Measurements from ENCODE around the gene PTPRO.

Gene PTPRO

DNA sequence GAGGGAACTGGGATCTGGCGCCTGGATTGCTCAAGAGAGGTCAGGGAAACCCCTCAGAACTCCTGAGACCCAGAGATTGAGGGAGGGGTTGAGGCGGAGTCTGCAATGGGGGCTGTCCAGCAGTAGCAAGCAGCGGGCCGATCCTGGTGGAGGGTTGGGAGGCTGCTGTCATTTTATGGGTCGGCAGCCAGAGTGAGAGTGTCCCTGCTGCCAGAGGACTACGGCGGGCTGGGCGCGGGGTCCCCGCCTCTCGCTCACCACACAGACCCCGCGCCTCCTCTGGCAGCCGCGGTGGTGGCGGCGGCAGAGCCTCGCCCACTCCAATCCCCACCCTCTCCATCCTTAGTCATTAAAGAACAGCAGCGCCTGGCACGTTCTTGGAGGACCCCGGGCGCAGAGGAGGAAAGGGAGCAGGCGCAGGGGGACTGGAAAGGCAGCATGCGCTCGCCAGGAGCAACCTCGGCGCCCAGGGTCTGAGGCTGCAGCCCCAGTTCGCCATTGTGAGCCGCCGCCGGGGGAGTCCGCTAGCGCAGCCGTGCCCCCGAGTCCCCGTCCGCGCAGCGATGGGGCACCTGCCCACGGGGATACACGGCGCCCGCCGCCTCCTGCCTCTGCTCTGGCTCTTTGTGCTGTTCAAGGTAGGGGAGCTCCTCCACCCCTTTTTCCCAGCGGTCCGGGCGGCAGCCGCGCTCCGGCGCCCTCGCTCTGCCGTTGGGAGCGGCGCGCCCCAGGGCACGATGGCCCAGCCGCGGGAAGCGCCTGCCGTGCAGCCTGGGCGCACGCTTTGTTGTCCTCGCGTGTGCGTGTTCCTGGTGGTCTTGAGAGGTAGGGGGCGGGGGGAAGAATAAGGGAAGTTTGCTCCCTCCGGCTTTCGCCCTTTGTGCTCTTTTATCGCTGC lies at the start of gene PTPRO:
PTPRO (plus strand) TSS at position 345 of the 898 bp plus-strand sequence.
- Histone ChIP-seq H3K27ac (ENCODE audit: low read length) (no peak within 1 kb of the TSS), H3K27me3 (ENCODE audit: control insufficient read depth in 1 of 2, insufficient read depth in 2 of 2, low read length in 2 of 2) (peaks cover 12 to 26% of the 10 kb centered on the region in 2 donors), H3K9ac (ENCODE audit: low read length in 2 of 2) (no peak within 1 kb of the TSS), H3K4me1 (ENCODE audit: control insufficient read depth, insufficient read depth, low read length) (no peaks in the 10 kb centered on the region), H3K9me3 (ENCODE audit: control insufficient read depth in 2 of 2, low read length in 2 of 2) (no peaks in the 10 kb centered on the region), H3K4me3 (ENCODE audit: low read length in 2 of 2) (peak within 1 kb of the TSS; percentile 59 to 61), H3K36me3 (ENCODE audit: control insufficient read depth in 2 of 2, insufficient read depth in 2 of 2, low read length in 2 of 2) (no peaks in the 10 kb centered on the region)

GRCh38 chr12:15273896-15274295 lies 48.4 kb upstream of the PTPRO start:
- no peaks in the 10 kb centered on the region for H3K36me3 ChIP-seq (ENCODE audit: control insufficient read depth in 2 of 2, insufficient read depth in 2 of 2, low read length in 2 of 2)
- H3K9ac ChIP-seq (ENCODE audit: low read length in 2 of 2): no peak overlapping the region
- H3K4me1 ChIP-seq (ENCODE audit: control insufficient read depth, insufficient read depth, low read length): peaks cover 6% of the 10 kb centered on the region
- no peaks in the 10 kb centered on the region for H3K9me3 ChIP-seq (ENCODE audit: control insufficient read depth in 2 of 2, low read length in 2 of 2)
- H3K27me3 ChIP-seq (ENCODE audit: control insufficient read depth in 1 of 2, insufficient read depth in 2 of 2, low read length in 2 of 2): no peaks in the 10 kb centered on the region
- H3K27ac ChIP-seq (ENCODE audit: low read length): no peak overlapping the region
- no peak overlapping the region for H3K4me3 ChIP-seq (ENCODE audit: low read length in 2 of 2)

- no peak overlapping the region for H3K9ac ChIP-seq (ENCODE audit: low read length in 2 of 2)
- H3K9me3 ChIP-seq (ENCODE audit: control insufficient read depth in 2 of 2, low read length in 2 of 2): no peaks in the 10 kb centered on the region
- no peaks in the 10 kb centered on the region for H3K36me3 ChIP-seq (ENCODE audit: control insufficient read depth in 2 of 2, insufficient read depth in 2 of 2, low read length in 2 of 2)
- H3K27me3 ChIP-seq (ENCODE audit: control insufficient read depth in 1 of 2, insufficient read depth in 2 of 2, low read length in 2 of 2): no peaks in the 10 kb centered on the region
- H3K4me1 ChIP-seq (ENCODE audit: control insufficient read depth, insufficient read depth, low read length): peaks cover 12% of the 10 kb centered on the region
- H3K27ac ChIP-seq (ENCODE audit: low read length): no peak overlapping the region
- H3K4me3 ChIP-seq (ENCODE audit: low read length in 2 of 2): no peak overlapping the region
Observed at GRCh38 chr12:15274561-15274967, 47.7 kb upstream of the PTPRO start.

DNA sequence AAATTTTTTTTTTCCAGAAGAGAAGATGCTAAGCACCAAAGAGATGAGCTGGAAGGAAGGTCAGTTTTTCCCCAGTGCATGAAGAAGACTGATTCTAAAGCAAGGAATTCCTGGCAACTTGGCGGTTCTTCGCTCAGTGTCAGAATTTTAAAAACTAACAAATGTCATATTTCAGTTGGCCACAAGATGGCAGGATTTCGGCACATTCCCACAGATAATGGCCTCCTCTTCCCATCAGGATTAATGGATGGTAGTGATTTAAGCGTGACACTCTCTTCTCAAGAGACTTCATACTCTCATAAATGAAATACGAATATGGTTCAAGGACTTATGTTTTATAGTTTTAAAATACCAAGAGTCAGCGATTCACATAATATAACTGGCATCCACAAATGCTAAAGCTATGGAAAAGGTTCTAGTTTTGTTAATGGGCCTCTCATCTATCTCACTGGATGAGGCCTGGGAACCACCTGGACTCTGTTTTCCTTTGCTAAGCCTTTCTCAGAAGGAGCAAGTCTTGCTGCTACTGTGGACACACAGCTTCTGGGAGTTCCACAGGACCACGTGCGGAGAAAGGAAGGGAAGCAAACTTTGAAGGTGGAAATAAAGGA lies 46.1 kb upstream of the PTPRO start:
- peaks cover 14% of the 10 kb centered on the region for H3K4me1 ChIP-seq (ENCODE audit: control insufficient read depth, insufficient read depth, low read length)

DNA sequence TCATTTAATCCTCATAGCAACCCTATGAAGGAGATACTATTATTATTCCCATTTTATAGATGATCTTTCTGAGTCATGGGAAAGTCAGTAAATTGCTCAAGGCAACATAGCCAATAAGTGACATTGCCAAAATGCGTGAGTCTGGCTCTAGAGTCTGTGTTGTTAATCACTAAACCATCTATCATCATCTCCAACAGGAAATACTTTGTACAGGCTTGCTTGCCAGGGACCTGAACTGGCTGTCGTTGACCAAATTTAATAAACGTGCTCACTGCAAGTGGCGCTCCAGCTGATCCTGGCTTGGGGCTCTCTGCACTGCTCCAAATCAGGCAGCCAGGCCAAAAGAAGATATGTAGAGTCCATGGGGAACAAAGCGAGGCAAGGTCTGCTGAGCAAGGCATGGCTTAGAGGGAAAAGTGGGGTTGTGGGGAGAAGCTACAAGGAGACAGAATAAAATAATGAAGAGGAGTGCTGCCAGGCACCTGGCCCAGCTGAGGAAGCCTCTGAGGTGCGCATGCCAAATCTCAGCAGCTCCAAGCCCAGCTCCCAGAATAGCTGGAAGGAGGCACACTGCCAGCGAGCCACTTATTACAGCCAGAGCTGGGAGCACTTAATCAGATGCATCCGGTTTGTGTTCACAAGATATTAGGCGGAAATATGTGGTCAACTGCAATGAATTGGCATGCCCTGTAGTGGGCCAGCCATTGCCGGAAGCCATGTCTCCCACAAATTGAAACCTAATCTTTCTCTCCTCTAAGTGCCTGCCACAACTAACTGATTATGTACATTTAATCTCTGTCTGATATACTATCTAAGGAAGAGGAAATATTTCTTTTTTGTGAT lies 43.3 kb upstream of the PTPRO start:
- peaks cover 14% of the 10 kb centered on the region for H3K4me1 ChIP-seq (ENCODE audit: control insufficient read depth, insufficient read depth, low read length)
- no peak overlapping the region for H3K9ac ChIP-seq (ENCODE audit: low read length in 2 of 2)
- H3K9me3 ChIP-seq (ENCODE audit: control insufficient read depth in 2 of 2, low read length in 2 of 2): no peaks in the 10 kb centered on the region
- peak overlapping the region in 1 of 2 donors; percentile 16 for H3K4me3 ChIP-seq (ENCODE audit: low read length in 2 of 2)
- H3K36me3 ChIP-seq (ENCODE audit: control insufficient read depth in 2 of 2, insufficient read depth in 2 of 2, low read length in 2 of 2): no peaks in the 10 kb centered on the region
- no peaks in the 10 kb centered on the region for H3K27me3 ChIP-seq (ENCODE audit: control insufficient read depth in 1 of 2, insufficient read depth in 2 of 2, low read length in 2 of 2)
- H3K27ac ChIP-seq (ENCODE audit: low read length): peak overlapping the region; percentile 68

More for the DNA sequence above, 46.1 kb upstream of the PTPRO start:
- no peaks in the 10 kb centered on the region for H3K36me3 ChIP-seq (ENCODE audit: control insufficient read depth in 2 of 2, insufficient read depth in 2 of 2, low read length in 2 of 2)
- H3K27ac ChIP-seq (ENCODE audit: low read length): no peak overlapping the region
- no peak overlapping the region for H3K4me3 ChIP-seq (ENCODE audit: low read length in 2 of 2)
- no peaks in the 10 kb centered on the region for H3K27me3 ChIP-seq (ENCODE audit: control insufficient read depth in 1 of 2, insufficient read depth in 2 of 2, low read length in 2 of 2)
- H3K9me3 ChIP-seq (ENCODE audit: control insufficient read depth in 2 of 2, low read length in 2 of 2): no peaks in the 10 kb centered on the region
- H3K9ac ChIP-seq (ENCODE audit: low read length in 2 of 2): no peak overlapping the region

DNA sequence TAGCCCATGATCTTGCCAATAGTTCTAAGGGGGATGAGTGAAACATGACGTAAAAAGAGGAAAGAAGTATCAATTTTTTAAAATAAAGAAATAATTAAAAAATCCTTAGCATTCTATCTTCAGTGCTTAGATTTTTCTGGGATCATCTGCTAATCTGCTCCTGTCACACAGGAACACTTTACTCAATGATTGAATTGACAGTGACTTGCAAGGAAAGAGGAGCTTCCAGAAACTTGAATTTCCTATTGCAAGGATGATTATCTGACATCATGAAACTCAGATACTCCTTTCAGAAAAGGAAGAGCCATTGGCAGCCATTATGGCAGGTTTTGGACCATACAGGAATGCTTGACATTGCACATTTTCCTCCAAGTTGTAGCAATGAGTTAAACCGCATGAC lies 41.4 kb upstream of the PTPRO start:
- no peak overlapping the region for H3K9ac ChIP-seq (ENCODE audit: low read length in 2 of 2)
- H3K36me3 ChIP-seq (ENCODE audit: control insufficient read depth in 2 of 2, insufficient read depth in 2 of 2, low read length in 2 of 2): no peaks in the 10 kb centered on the region
- no peak overlapping the region for H3K4me3 ChIP-seq (ENCODE audit: low read length in 2 of 2)
- no peak overlapping the region for H3K27ac ChIP-seq (ENCODE audit: low read length)
- H3K9me3 ChIP-seq (ENCODE audit: control insufficient read depth in 2 of 2, low read length in 2 of 2): no peaks in the 10 kb centered on the region
- H3K4me1 ChIP-seq (ENCODE audit: control insufficient read depth, insufficient read depth, low read length): peaks cover 9% of the 10 kb centered on the region
- no peaks in the 10 kb centered on the region for H3K27me3 ChIP-seq (ENCODE audit: control insufficient read depth in 1 of 2, insufficient read depth in 2 of 2, low read length in 2 of 2)

GRCh38 chr12:15289192-15289591 lies 33.1 kb upstream of the PTPRO start:
- Histone ChIP-seq H3K4me3 (ENCODE audit: low read length in 2 of 2) (no peak overlapping the region), H3K4me1 (ENCODE audit: control insufficient read depth, insufficient read depth, low read length) (no peaks in the 10 kb centered on the region), H3K36me3 (ENCODE audit: control insufficient read depth in 2 of 2, insufficient read depth in 2 of 2, low read length in 2 of 2) (no peaks in the 10 kb centered on the region), H3K27ac (ENCODE audit: low read length) (no peak overlapping the region), H3K27me3 (ENCODE audit: control insufficient read depth in 1 of 2, insufficient read depth in 2 of 2, low read length in 2 of 2) (no peaks in the 10 kb centered on the region), H3K9ac (ENCODE audit: low read length in 2 of 2) (no peak overlapping the region), H3K9me3 (ENCODE audit: control insufficient read depth in 2 of 2, low read length in 2 of 2) (no peaks in the 10 kb centered on the region)

- no peak overlapping the region for H3K27ac ChIP-seq (ENCODE audit: low read length)
- no peaks in the 10 kb centered on the region for H3K36me3 ChIP-seq (ENCODE audit: control insufficient read depth in 2 of 2, insufficient read depth in 2 of 2, low read length in 2 of 2)
- H3K9ac ChIP-seq (ENCODE audit: low read length in 2 of 2): no peak overlapping the region
- H3K4me3 ChIP-seq (ENCODE audit: low read length in 2 of 2): no peak overlapping the region
- no peaks in the 10 kb centered on the region for H3K27me3 ChIP-seq (ENCODE audit: control insufficient read depth in 1 of 2, insufficient read depth in 2 of 2, low read length in 2 of 2)
- no peaks in the 10 kb centered on the region for H3K4me1 ChIP-seq (ENCODE audit: control insufficient read depth, insufficient read depth, low read length)
- no peaks in the 10 kb centered on the region for H3K9me3 ChIP-seq (ENCODE audit: control insufficient read depth in 2 of 2, low read length in 2 of 2)
Observed at GRCh38 chr12:15293731-15294130, 28.6 kb upstream of the PTPRO start.

- no peak overlapping the region for H3K4me3 ChIP-seq (ENCODE audit: low read length in 2 of 2)
- no peaks in the 10 kb centered on the region for H3K27me3 ChIP-seq (ENCODE audit: control insufficient read depth in 1 of 2, insufficient read depth in 2 of 2, low read length in 2 of 2)
- no peaks in the 10 kb centered on the region for H3K4me1 ChIP-seq (ENCODE audit: control insufficient read depth, insufficient read depth, low read length)
- H3K36me3 ChIP-seq (ENCODE audit: control insufficient read depth in 2 of 2, insufficient read depth in 2 of 2, low read length in 2 of 2): no peaks in the 10 kb centered on the region
- no peak overlapping the region for H3K9ac ChIP-seq (ENCODE audit: low read length in 2 of 2)
- H3K27ac ChIP-seq (ENCODE audit: low read length): no peak overlapping the region
- no peaks in the 10 kb centered on the region for H3K9me3 ChIP-seq (ENCODE audit: control insufficient read depth in 2 of 2, low read length in 2 of 2)
Observed at GRCh38 chr12:15299947-15300346, 22.4 kb upstream of the PTPRO start.

GRCh38 chr12:15304296-15304695 lies 18.0 kb upstream of the PTPRO start:
- Histone ChIP-seq H3K36me3 (ENCODE audit: control insufficient read depth in 2 of 2, insufficient read depth in 2 of 2, low read length in 2 of 2) (no peaks in the 10 kb centered on the region), H3K9ac (ENCODE audit: low read length in 2 of 2) (no peak overlapping the region), H3K4me3 (ENCODE audit: low read length in 2 of 2) (no peak overlapping the region), H3K27ac (ENCODE audit: low read length) (no peak overlapping the region), H3K9me3 (ENCODE audit: control insufficient read depth in 2 of 2, low read length in 2 of 2) (no peaks in the 10 kb centered on the region), H3K4me1 (ENCODE audit: control insufficient read depth, insufficient read depth, low read length) (no peaks in the 10 kb centered on the region), H3K27me3 (ENCODE audit: control insufficient read depth in 1 of 2, insufficient read depth in 2 of 2, low read length in 2 of 2) (no peaks in the 10 kb centered on the region)

All from stomach smooth muscle (tissue), 2 donors.